ENCODE data around the gene KLF16. TPM values are rescaled to one million over a fixed set of nuclear protein-coding genes. Genes with fewer than 3 reads are reported as not detected.

The KLF16 gene
- total and polyA plus RNA-seq, 2 experiments from 2014 or later = 8.9 to 20.2 TPM

DNA sequence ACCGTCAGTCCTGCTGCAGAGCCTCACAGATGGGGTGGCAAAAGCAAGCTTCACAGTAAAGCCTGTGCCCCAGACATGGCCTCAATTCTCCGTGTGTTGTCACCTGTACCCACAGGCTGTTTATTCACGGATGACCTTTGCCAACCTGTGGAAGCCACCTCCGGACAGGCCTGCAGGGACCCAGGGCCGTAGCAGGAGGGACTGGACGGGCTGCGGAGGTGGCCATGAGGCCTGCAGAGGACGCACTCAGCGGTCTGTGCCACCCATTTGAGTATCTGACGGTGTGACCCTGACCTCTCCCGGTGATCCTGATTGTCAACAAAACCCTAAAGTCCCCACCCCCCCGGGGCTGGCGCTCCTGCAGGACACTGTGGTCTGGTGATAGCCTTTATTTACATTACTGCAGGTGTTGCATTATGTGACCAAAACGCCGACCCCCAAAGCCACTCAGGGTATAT lies 7.8 kb upstream of the KLF16 start:
- DNase-seq (ENCODE audit: low spot score) = no peak
- H4K20me1 ChIP-seq (replicated peaks; ENCODE audit: insufficient read depth) = no peaks in the 10 kb centered on the region; the same call in 1 of the 2 replicates
- H3K27me3 ChIP-seq (ENCODE audit: insufficient read depth) = no peaks in the 10 kb centered on the region
- no peak overlapping the region for H3K27ac Mint-ChIP-seq
- H2AFZ ChIP-seq = no peak overlapping the region
- peaks cover 31% of the 10 kb centered on the region for H3K79me2 ChIP-seq (replicated peaks; ENCODE audit: insufficient read depth)
- H3K4me3 ChIP-seq = no peak overlapping the region
- peaks cover 4% of the 10 kb centered on the region; the same call in 2 of the 3 replicates for H3K36me3 Mint-ChIP-seq (ENCODE audit: low read depth)
- peaks cover 11% of the 10 kb centered on the region; the same call in 1 of the 2 replicates for H3F3A ChIP-seq (replicated peaks; ENCODE audit: low read depth)
- no peak overlapping the region for H3K4me3 Mint-ChIP-seq
- no peak for ATAC-seq
- H3K27ac ChIP-seq (ENCODE audit: low read depth) = no peak overlapping the region
- H3K9me3 Mint-ChIP-seq = no peaks in the 10 kb centered on the region
- H3K27me3 Mint-ChIP-seq (ENCODE audit: insufficient read depth, low read depth, poor library complexity) = peaks cover 3% of the 10 kb centered on the region
- peaks cover 16% of the 10 kb centered on the region for H3K4me1 Mint-ChIP-seq
- peaks cover 14% of the 10 kb centered on the region for H3K4me1 ChIP-seq (ENCODE audit: insufficient read depth)
- H3K4me2 ChIP-seq = no peak overlapping the region
- no peak for TF ChIP-seq EZH2 (IDR thresholded peaks at IDR 0.05; ENCODE audit: low read depth, unreplicated experiment)
- no peaks in the 10 kb centered on the region for H3K36me3 ChIP-seq (ENCODE audit: insufficient read depth)
- no peaks in the 10 kb centered on the region for H3K9me2 ChIP-seq (ENCODE audit: insufficient read depth)

DNA sequence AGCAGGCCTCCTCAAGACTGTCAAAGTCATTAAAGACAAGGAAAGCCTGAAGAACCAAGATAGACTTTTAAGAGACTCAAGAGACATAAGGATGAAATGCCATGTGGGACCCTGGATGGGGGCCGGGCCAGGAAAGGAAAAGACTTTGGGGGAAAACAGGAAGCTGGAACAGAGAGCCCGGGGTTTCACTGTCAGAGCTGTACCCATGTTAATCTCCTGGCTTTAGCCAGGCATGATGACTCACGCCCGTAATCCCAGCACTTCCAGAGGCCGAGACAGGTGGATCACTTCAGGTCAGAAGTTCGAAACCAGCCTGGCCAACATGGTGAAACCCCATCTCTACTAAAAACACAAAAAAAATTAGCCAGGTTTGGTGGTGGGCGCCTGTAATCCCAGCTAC lies 5.6 kb upstream of the KLF16 start:
- Mint-ChIP-seq H3K9me3 (no peaks in the 10 kb centered on the region), H3K4me1 (peaks cover 7% of the 10 kb centered on the region), H3K4me3 (no peak overlapping the region), H3K27me3 (ENCODE audit: insufficient read depth, low read depth, poor library complexity) (peaks cover 8% of the 10 kb centered on the region), H3K36me3 (ENCODE audit: low read depth) (peaks cover 2% of the 10 kb centered on the region; the same call in 2 of the 3 replicates), H3K27ac (no peak overlapping the region; the same call in 1 of the 2 replicates)
- Histone ChIP-seq H3K27ac (ENCODE audit: low read depth) (no peak overlapping the region), H3K36me3 (ENCODE audit: insufficient read depth) (no peaks in the 10 kb centered on the region), H3K9me2 (ENCODE audit: insufficient read depth) (no peaks in the 10 kb centered on the region), H3K4me3 (no peak overlapping the region), H3K4me2 (no peak overlapping the region), H2AFZ (no peak overlapping the region), H3K79me2 (replicated peaks; ENCODE audit: insufficient read depth) (peaks cover 13% of the 10 kb centered on the region), H3K27me3 (ENCODE audit: insufficient read depth) (no peaks in the 10 kb centered on the region), H4K20me1 (replicated peaks; ENCODE audit: insufficient read depth) (no peaks in the 10 kb centered on the region; the same call in 1 of the 2 replicates), H3K4me1 (ENCODE audit: insufficient read depth) (peaks cover 8% of the 10 kb centered on the region), H3F3A (replicated peaks; ENCODE audit: low read depth) (0 out of 2 replicates have a peak, but pooled peaks cover 14% of the 10 kb centered on the region)
- DNase-seq (ENCODE audit: low spot score) = no peak
- no peak for ATAC-seq
- TF ChIP-seq POLR2AphosphoS5 (IDR thresholded peaks at IDR 0.05; ENCODE audit: low read depth) = no peak
- TF ChIP-seq, protein P1, sequence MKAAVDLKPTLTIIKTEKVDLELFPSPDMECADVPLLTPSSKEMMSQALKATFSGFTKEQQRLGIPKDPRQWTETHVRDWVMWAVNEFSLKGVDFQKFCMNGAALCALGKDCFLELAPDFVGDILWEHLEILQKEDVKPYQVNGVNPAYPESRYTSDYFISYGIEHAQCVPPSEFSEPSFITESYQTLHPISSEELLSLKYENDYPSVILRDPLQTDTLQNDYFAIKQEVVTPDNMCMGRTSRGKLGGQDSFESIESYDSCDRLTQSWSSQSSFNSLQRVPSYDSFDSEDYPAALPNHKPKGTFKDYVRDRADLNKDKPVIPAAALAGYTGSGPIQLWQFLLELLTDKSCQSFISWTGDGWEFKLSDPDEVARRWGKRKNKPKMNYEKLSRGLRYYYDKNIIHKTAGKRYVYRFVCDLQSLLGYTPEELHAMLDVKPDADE (IDR thresholded peaks at IDR 0.05) = no peak

DNA sequence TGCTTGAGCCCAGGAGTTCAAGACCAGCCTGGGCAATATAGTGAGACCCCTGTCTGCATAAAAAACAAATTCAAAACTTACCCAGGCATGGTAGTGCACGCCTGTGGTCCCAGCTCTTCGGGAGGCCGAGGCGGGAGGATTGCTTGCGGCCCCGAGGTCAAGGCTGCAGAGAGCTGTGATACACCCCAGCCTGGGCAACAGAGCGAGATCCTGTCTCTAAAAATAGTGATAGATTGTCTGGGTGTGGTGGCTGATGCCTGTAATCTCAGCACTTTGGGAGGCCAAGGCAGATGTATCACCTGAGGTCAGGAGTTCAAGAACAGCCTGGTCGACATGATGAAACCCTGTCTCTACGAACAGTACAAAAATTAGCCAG lies 4.0 kb upstream of the KLF16 start:
- Mint-ChIP-seq H3K36me3 (ENCODE audit: low read depth) (no peaks in the 10 kb centered on the region), H3K9me3 (no peaks in the 10 kb centered on the region), H3K4me3 (no peak overlapping the region), H3K27ac (no peak overlapping the region), H3K4me1 (peaks cover 5% of the 10 kb centered on the region; the same call in 1 of the 3 replicates), H3K27me3 (ENCODE audit: insufficient read depth, low read depth, poor library complexity) (peaks cover 10% of the 10 kb centered on the region)
- Histone ChIP-seq H4K20me1 (replicated peaks; ENCODE audit: insufficient read depth) (no peaks in the 10 kb centered on the region), H3K4me3 (no peak overlapping the region), H2AFZ (no peak overlapping the region), H3K4me2 (no peak overlapping the region), H3K27me3 (ENCODE audit: insufficient read depth) (peaks cover under 1% of the 10 kb centered on the region; the same call in 1 of the 2 replicates), H3K36me3 (ENCODE audit: insufficient read depth) (no peaks in the 10 kb centered on the region), H3K4me1 (ENCODE audit: insufficient read depth) (peaks cover 5% of the 10 kb centered on the region), H3F3A (replicated peaks; ENCODE audit: low read depth) (0 out of 2 replicates have a peak, but pooled peaks cover 6% of the 10 kb centered on the region), H3K79me2 (replicated peaks; ENCODE audit: insufficient read depth) (peaks cover 6% of the 10 kb centered on the region), H3K9me2 (ENCODE audit: insufficient read depth) (no peaks in the 10 kb centered on the region), H3K27ac (ENCODE audit: low read depth) (no peak overlapping the region)
- ATAC-seq = no peak
- DNase-seq (ENCODE audit: low spot score) = no peak
- TF ChIP-seq STAT1 (IDR thresholded peaks at IDR 0.05; ENCODE audit: unreplicated experiment) = no peak
- TF ChIP-seq POLR2AphosphoS5 (IDR thresholded peaks at IDR 0.05; ENCODE audit: low read depth) = no peak
- no peak for TF ChIP-seq ZNF114 (CRISPR knock-in tag; IDR thresholded peaks at IDR 0.05)
- TF ChIP-seq, protein P2, sequence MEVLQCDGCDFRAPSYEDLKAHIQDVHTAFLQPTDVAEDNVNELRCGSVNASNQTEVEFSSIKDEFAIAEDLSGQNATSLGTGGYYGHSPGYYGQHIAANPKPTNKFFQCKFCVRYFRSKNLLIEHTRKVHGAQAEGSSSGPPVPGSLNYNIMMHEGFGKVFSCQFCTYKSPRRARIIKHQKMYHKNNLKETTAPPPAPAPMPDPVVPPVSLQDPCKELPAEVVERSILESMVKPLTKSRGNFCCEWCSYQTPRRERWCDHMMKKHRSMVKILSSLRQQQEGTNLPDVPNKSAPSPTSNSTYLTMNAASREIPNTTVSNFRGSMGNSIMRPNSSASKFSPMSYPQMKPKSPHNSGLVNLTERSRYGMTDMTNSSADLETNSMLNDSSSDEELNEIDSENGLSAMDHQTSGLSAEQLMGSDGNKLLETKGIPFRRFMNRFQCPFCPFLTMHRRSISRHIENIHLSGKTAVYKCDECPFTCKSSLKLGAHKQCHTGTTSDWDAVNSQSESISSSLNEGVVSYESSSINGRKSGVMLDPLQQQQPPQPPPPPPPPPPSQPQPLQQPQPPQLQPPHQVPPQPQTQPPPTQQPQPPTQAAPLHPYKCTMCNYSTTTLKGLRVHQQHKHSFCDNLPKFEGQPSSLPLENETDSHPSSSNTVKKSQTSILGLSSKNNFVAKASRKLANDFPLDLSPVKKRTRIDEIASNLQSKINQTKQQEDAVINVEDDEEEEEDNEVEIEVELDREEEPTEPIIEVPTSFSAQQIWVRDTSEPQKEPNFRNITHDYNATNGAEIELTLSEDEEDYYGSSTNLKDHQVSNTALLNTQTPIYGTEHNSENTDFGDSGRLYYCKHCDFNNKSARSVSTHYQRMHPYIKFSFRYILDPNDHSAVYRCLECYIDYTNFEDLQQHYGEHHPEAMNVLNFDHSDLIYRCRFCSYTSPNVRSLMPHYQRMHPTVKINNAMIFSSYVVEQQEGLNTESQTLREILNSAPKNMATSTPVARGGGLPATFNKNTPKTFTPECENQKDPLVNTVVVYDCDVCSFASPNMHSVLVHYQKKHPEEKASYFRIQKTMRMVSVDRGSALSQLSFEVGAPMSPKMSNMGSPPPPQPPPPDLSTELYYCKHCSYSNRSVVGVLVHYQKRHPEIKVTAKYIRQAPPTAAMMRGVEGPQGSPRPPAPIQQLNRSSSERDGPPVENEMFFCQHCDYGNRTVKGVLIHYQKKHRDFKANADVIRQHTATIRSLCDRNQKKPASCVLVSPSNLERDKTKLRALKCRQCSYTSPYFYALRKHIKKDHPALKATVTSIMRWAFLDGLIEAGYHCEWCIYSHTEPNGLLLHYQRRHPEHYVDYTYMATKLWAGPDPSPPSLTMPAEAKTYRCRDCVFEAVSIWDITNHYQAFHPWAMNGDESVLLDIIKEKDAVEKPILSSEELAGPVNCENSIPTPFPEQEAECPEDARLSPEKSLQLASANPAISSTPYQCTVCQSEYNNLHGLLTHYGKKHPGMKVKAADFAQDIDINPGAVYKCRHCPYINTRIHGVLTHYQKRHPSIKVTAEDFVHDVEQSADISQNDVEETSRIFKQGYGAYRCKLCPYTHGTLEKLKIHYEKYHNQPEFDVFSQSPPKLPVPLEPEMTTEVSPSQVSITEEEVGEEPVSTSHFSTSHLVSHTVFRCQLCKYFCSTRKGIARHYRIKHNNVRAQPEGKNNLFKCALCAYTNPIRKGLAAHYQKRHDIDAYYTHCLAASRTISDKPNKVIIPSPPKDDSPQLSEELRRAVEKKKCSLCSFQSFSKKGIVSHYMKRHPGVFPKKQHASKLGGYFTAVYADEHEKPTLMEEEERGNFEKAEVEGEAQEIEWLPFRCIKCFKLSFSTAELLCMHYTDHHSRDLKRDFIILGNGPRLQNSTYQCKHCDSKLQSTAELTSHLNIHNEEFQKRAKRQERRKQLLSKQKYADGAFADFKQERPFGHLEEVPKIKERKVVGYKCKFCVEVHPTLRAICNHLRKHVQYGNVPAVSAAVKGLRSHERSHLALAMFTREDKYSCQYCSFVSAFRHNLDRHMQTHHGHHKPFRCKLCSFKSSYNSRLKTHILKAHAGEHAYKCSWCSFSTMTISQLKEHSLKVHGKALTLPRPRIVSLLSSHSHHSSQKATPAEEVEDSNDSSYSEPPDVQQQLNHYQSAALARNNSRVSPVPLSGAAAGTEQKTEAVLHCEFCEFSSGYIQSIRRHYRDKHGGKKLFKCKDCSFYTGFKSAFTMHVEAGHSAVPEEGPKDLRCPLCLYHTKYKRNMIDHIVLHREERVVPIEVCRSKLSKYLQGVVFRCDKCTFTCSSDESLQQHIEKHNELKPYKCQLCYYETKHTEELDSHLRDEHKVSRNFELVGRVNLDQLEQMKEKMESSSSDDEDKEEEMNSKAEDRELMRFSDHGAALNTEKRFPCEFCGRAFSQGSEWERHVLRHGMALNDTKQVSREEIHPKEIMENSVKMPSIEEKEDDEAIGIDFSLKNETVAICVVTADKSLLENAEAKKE (CRISPR knock-in tag; IDR thresholded peaks at IDR 0.05) = no peak

Data from GM23338 (cell line).